GM18517 (cell line): ENCODE results near the gene BIRC3.
"Not testable (repeated sequence)": the region's sequence is repeated elsewhere in the genome, so short reads cannot be mapped to it uniquely, and the experiment has no call there.

Source experiments
- ATAC-seq: cut with Tn5 transposase; IDR thresholded peaks from one replicate; pipeline ENCODE4 v1.9.1; 2021; ENCODE audit warnings: mild to moderate bottlenecking, moderate library complexity; ENCODE audit not compliant: unreplicated experiment

BIRC3 gene

GRCh38 chr11:102364991-102365390, 47.7 kb downstream of the BIRC3 start:
- no peak for ATAC-seq

- ATAC-seq: no peak
These were observed 50.1 kb downstream of the BIRC3 start for GRCh38 chr11:102367364-102367763.

GRCh38 chr11:102368472-102368871, 51.2 kb downstream of the BIRC3 start:
- peak; percentile 100 for ATAC-seq

GRCh38 chr11:102374633-102375424, 57.5 kb downstream of the BIRC3 start:
- ATAC-seq: not testable (repeated sequence)

GRCh38 chr11:102375720-102376399, 58.6 kb downstream of the BIRC3 start:
- ATAC-seq: no peak

DNA sequence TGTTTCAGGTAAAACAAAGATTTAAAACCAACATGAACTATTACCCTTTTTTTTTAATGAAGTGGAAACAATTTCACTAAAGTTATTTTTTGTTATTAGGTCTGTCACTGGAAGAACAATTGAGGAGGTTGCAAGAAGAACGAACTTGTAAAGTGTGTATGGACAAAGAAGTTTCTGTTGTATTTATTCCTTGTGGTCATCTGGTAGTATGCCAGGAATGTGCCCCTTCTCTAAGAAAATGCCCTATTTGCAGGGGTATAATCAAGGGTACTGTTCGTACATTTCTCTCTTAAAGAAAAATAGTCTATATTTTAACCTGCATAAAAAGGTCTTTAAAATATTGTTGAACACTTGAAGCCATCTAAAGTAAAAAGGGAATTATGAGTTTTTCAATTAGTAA, 60.6 kb downstream of the BIRC3 start:
- ATAC-seq: no peak

GRCh38 chr11:102378818-102379217, 61.5 kb downstream of the BIRC3 start:
- ATAC-seq: no peak

DNA sequence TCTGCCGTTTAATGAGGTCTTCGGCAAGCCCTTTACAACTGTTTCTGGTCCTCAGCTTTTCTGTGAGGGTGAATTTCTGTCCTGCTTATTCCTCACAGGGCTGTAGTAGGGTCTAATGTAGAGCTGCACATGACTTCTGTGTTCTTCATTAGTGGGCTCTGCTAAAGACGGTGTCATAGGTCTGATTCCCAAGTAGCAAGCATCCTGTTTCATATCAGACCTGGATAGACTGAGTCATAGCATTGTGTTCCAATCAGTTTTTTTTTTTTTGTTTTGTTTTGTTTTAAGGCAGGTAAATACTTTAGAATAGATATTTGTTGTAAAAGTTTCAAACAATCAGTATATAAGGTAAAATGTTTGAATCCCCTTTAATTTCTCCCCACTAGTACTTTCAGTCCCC, 65.1 kb downstream of the BIRC3 start:
- no peak for ATAC-seq

- no peak for ATAC-seq
These were observed 66.6 kb downstream of the BIRC3 start for GRCh38 chr11:102383839-102384238.

GRCh38 chr11:102384419-102385079, 67.3 kb downstream of the BIRC3 start:
- ATAC-seq: no peak

GRCh38 chr11:102385085-102386007, 68.1 kb downstream of the BIRC3 start:
- ATAC-seq: no peak

DNA sequence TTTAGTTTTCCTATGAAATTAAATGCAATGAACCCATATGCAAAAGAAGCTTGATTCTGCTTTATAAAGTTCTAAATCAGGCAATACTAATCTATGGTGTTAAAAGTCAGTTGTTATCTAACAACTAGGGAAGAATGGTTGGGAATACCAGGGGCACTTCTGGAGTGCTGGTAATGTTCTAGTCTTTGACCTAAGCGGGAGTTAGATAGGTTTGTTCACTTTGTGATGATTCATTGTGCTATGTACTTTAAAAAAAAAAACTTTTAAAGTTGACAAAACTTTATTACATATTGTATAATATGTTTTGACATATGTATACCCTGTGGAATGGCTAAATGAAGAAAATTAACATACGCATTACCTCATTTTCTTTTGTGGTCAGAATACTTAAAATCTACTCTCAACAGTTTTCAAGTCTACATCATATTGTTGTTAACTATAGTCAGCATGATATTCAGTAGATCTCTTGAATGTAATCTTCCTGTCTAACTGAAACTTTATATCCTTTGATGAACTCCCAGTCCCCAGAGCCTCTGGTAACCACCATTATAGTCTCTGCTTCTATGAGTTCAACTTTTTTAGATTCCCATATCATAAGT, 69.0 kb downstream of the BIRC3 start:
- ATAC-seq: no peak

DNA sequence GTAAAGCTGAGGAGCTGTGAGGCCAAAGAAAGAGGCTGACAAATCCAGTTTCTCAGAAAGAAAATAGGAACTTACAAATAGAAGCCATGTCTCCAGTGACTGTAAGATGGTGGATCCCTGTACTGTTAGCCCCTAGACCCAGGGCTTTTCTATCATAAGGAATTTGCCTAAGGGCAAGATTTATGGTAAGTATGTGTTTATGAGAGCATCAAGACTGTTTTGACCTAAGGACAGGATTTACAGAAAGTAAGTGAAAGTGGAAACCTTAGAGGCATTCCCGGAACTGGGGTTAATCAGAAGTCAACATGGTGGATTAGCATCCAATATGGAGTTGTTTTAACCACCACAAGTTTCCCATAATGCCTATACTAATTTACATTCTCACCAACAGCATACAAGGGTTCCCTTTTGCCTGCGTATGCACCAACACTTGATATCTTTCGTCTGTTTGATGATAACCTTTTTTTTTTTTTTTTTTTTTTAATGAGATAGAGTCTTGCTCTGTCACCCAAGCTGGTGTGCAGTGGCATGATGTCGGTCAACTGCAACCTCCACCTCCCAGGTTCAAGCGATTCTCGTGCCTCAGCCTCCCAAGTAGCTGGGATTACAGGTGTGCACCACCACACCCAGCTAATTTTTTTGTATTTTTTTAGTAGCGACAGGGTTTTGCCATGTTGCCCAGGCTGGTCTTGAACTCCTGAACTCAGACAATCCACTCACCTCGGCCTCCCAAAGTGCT, 69.9 kb downstream of the BIRC3 start:
- no peak for ATAC-seq
